ENCODE data around the gene AGFG2. TPM values are rescaled to one million over a fixed set of nuclear protein-coding genes. Genes with fewer than 3 reads are reported as not detected.

AGFG2 gene
- total RNA-seq, 1 donor from 2014 or later, result 1.3 TPM

DNA sequence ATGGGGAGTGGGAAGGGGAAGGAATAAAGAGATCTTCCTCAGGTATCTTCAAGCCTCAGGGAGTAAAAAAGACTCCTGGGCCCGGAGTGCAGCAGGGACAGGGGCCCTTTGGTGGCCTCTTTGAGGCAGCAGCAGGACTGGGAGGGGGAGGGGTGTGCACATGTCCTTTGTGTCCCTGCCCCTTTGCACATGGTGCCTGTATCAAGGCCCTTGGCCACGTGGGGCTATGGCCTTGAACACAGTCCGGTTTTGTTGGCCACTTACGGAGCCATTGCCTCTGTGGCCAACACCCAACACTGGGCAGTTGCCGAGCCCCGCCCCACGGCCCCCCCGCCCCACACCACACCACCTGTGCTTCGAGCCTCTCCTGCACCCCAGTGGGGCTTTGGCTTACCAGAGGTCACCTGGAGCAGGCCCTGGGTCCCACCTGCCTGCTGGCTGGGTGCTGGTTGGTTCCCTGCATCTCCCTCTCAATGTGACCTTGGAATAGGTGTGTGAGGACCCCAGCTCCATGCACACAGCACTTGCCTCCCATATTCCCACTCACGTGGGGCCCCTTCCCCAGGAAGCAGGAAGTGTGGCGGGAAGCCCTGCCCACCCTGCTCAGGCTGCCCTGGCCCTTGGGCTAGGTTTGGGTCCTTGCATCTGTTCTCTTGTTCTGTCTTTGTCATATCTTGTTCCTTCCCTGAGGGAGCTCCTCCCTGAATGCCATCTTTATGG lies 29.3 kb downstream of the AGFG2 start:
- TF ChIP-seq, protein P1, sequence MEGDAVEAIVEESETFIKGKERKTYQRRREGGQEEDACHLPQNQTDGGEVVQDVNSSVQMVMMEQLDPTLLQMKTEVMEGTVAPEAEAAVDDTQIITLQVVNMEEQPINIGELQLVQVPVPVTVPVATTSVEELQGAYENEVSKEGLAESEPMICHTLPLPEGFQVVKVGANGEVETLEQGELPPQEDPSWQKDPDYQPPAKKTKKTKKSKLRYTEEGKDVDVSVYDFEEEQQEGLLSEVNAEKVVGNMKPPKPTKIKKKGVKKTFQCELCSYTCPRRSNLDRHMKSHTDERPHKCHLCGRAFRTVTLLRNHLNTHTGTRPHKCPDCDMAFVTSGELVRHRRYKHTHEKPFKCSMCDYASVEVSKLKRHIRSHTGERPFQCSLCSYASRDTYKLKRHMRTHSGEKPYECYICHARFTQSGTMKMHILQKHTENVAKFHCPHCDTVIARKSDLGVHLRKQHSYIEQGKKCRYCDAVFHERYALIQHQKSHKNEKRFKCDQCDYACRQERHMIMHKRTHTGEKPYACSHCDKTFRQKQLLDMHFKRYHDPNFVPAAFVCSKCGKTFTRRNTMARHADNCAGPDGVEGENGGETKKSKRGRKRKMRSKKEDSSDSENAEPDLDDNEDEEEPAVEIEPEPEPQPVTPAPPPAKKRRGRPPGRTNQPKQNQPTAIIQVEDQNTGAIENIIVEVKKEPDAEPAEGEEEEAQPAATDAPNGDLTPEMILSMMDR (IDR thresholded peaks at IDR 0.05; ENCODE audit: insufficient read depth, low read length, severe bottlenecking), result no peak
- H3K36me3 ChIP-seq (ENCODE audit: control insufficient read depth, insufficient read depth, low read length), result peaks cover 4% of the 10 kb centered on the region
- no peaks in the 10 kb centered on the region for H3K27me3 ChIP-seq (ENCODE audit: control insufficient read depth, insufficient read depth, low read length)
- no peak for FAIRE-seq
- no peak for DNase-seq (ENCODE audit: low read depth)
- H3K4me3 ChIP-seq (ENCODE audit: low read depth, low read length), result no peak overlapping the region

DNA sequence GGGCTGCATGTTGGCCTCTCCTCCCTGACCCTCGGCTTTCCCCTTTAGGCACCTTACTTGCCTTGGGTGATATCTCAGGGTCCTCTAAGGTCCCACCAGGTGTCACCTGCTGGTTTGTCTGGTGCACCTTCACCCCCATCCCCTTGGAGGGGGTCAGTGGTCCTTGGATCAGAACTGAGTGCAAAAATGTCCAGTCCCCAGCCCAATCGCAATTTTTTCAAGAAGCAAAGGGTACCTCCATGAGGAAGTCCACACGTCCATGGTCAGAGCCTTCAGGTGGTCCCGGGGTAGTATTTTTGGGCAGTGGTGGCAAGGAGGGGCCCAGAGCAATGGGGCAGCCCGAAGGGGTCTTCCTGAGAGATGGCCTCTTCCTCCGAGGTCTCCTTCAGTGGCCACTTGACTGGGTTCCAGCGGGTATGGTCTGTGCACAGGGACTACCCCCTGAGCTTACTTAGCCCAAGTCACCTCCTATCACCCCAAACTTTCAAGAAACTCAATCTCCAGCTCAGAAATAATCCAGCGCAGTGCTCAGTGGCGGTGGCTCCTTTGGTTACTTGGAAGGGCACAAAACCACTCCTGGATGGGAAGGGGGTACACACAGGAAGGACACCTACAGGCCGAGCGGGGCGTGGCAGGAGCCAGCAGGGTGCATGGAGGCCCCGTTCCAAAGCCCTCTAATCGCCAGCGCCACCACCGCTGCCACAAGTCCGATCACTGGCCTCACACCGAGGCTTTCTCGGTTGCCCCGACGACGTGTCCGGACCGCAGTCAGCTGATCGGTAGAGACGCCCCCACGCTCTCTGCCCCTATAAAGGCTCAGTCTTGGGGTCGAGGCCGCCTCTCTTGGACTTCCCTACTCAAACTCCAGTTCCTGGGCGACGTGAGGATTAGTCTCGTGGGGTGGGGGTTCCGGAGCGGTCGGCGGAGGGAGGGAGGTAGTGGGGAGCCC lies 30.2 kb downstream of the AGFG2 start:
- Histone ChIP-seq H3K27me3 (ENCODE audit: control insufficient read depth, insufficient read depth, low read length) (no peaks in the 10 kb centered on the region), H3K36me3 (ENCODE audit: control insufficient read depth, insufficient read depth, low read length) (peaks cover 5% of the 10 kb centered on the region), H3K4me3 (ENCODE audit: low read depth, low read length) (peak overlapping the region; percentile 17)
- FAIRE-seq (peak; percentile 60), DNase-seq (ENCODE audit: low read depth) (no peak)
- TF ChIP-seq, protein P1 (IDR thresholded peaks at IDR 0.05; ENCODE audit: insufficient read depth, low read length, severe bottlenecking), result peak; percentile 54

DNA sequence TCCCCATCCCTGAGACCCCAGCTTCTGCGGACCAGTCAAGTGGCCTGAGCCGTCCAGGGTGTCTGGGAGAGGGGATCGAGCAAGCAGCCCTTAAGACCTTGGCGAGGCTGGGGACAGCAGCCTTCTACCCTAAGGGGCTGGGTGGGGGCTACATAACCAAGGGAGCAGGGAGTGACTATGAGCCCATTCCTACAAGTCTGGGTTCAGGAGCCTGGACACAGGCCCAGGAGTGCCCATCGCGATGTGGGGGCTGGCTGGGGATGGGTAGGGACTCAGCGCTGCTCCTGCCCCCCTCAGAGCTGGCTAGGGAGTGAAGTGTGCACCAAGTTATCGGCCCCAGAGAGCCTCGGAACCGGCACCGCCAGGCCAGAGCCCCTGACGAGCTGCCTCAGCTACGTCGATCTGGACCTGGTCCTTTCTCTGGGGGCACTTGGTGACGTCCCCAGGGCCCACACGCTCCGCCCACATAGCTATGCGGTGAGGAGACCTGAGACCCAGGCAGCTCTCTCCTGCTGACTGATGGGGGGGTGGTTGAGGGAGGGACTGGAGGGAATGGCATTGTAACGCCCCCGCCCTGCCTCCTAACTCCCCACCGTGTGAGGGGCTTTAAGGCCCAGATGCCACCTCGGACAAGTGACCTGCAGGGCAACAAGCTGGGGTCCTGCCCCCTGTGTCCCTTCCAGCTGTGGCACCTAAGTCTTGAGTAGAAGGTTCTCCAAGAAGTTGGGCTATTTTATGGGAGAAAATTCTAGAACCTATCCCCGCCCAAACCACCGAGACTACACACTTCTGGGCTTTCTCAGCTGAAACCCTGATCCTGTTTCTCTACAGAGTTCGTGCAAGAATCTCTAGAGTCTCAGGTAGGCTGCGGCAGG lies 32.2 kb downstream of the AGFG2 start:
- Histone ChIP-seq H3K4me3 (ENCODE audit: low read depth, low read length) (no peak overlapping the region), H3K27me3 (ENCODE audit: control insufficient read depth, insufficient read depth, low read length) (no peaks in the 10 kb centered on the region), H3K36me3 (ENCODE audit: control insufficient read depth, insufficient read depth, low read length) (peaks cover 16% of the 10 kb centered on the region)
- no peak for FAIRE-seq
- no peak for DNase-seq (ENCODE audit: low read depth)
- TF ChIP-seq, protein P1 (IDR thresholded peaks at IDR 0.05; ENCODE audit: insufficient read depth, low read length, severe bottlenecking), result no peak

- FAIRE-seq (no peak), DNase-seq (ENCODE audit: low read depth) (no peak)
- H3K27me3 ChIP-seq (ENCODE audit: control insufficient read depth, insufficient read depth, low read length), result no peaks in the 10 kb centered on the region
- H3K4me3 ChIP-seq (ENCODE audit: low read depth, low read length), result no peak overlapping the region
- TF ChIP-seq, protein P1 (IDR thresholded peaks at IDR 0.05; ENCODE audit: insufficient read depth, low read length, severe bottlenecking), result no peak
- peaks cover 19% of the 10 kb centered on the region for H3K36me3 ChIP-seq (ENCODE audit: control insufficient read depth, insufficient read depth, low read length)
These were observed 32.8 kb downstream of the AGFG2 start for GRCh38 chr7:100571829-100572116.

DNA sequence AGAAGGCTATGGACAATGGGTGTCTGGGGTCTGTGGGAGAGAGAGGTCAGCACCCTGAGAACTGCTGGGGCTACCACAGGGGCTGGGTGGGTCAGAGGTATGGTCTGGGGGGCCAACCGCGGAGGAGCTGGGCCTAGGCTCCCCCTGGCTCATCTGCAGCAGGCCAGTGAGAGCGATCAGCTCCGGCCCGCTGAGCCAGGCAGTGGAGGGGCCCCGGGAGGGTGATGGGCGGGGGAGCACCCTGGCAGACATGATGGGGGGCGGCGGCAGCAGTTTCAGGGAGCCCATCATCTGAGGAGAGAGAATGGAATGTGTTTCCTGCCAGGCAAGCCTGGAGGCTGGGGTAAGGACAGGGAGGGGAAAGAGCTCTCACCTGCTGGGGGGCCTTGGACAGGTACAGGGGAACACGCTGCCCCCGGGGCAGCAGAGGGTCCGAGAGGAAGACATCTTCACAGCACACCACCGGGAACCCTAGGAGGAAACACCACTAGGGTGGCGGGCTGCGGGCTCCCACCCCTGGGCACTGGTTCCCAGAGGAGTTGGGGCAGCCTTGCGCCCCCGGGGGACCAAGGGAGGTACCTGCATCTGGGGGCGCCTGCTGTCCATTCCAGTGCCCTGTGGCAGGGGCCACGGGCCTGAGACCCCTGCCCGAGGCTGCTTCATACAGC lies 33.4 kb downstream of the AGFG2 start:
- H3K4me3 ChIP-seq (ENCODE audit: low read depth, low read length), result no peak overlapping the region
- peaks cover 21% of the 10 kb centered on the region for H3K36me3 ChIP-seq (ENCODE audit: control insufficient read depth, insufficient read depth, low read length)
- no peak for FAIRE-seq
- TF ChIP-seq, protein P1 (IDR thresholded peaks at IDR 0.05; ENCODE audit: insufficient read depth, low read length, severe bottlenecking), result no peak
- no peak for DNase-seq (ENCODE audit: low read depth)
- no peaks in the 10 kb centered on the region for H3K27me3 ChIP-seq (ENCODE audit: control insufficient read depth, insufficient read depth, low read length)

All from bronchial epithelial cell (primary cell).